GM19099 (cell line): Measurements from ENCODE around the gene HOXC12.

Source experiments
- POLR2A ChIP-seq: IDR thresholded peaks from 3 replicates; pipeline ENCODE4 v1.6.1; 2011; ENCODE audit warnings: low read depth; ENCODE audit not compliant: insufficient read length; ENCODE audit errors: extremely low read depth

HOXC12 gene

GRCh38 chr12:54008260-54008552, 53.5 kb downstream of the HOXC12 start:
- no peak for TF ChIP-seq POLR2A
